ENCODE results near the gene TXNRD2. TPM values are rescaled to one million over a fixed set of nuclear protein-coding genes. Genes with fewer than 3 reads are reported as not detected.

TXNRD2 gene
- total RNA-seq, 6 experiments from 2014 or later: 35.9 to 47.8 (median 44.3) TPM

GRCh38 chr22:19853058-19853878 is 88.3 kb downstream of the TXNRD2 start:
- intact Hi-C loops (cut with DNase I): no loop called here
- peak in 2 of 3 donors; percentile 24 to 56 for DNase-seq
- peak overlapping the region in 1 of 3 donors; percentile 93 for H3K27ac ChIP-seq
- H3K4me1 ChIP-seq: peaks cover 0 to 28% (median 8%) of the 10 kb centered on the region in 4 donors
- TF ChIP-seq CTCF (IDR thresholded peaks at IDR 0.05) (no peak), POLR2A (IDR thresholded peaks at IDR 0.05) (no peak)
- H3K27me3 ChIP-seq: no peaks in the 10 kb centered on the region
- H3K9me3 ChIP-seq: no peaks in the 10 kb centered on the region
- no peak for ATAC-seq
- peak overlapping the region; percentile 55 to 98 (median 93) for H3K4me3 ChIP-seq
- WGBS (ENCODE audit: insufficient coverage, low coverage, low lambda C conversion rate, missing lambda C conversion rate): 50% methylated on average over 3 of the region's 11 CpGs
- H3K36me3 ChIP-seq: peaks cover 0 to 10% (median 3%) of the 10 kb centered on the region in 4 donors

- ATAC-seq: no peak
- H3K36me3 ChIP-seq: peaks cover 0 to 10% (median 3%) of the 10 kb centered on the region in 4 donors
- TF ChIP-seq POLR2A (IDR thresholded peaks at IDR 0.05): no peak
- TF ChIP-seq CTCF (IDR thresholded peaks at IDR 0.05): no peak
- no peaks in the 10 kb centered on the region for H3K9me3 ChIP-seq
- H3K4me1 ChIP-seq: peaks cover 0 to 28% (median 8%) of the 10 kb centered on the region in 4 donors
- no peaks in the 10 kb centered on the region for H3K27me3 ChIP-seq
- WGBS (ENCODE audit: insufficient coverage, low coverage, low lambda C conversion rate, missing lambda C conversion rate): 88% methylated on average over 3 of the region's 12 CpGs
- DNase-seq: peak in 1 of 3 donors; percentile 21
- intact Hi-C loops (cut with DNase I): no loop called here
- H3K27ac ChIP-seq: no peak overlapping the region
- no peak overlapping the region for H3K4me3 ChIP-seq
Measured at GRCh38 chr22:19852177-19852781, 89.3 kb downstream of the TXNRD2 start.

GRCh38 chr22:19851291-19852176 is 90.1 kb downstream of the TXNRD2 start:
- Histone ChIP-seq H3K27ac (no peak overlapping the region), H3K9me3 (no peaks in the 10 kb centered on the region), H3K4me1 (peaks cover 0 to 28% (median 8%) of the 10 kb centered on the region in 4 donors), H3K36me3 (peaks cover 0 to 10% (median 3%) of the 10 kb centered on the region in 4 donors), H3K27me3 (no peaks in the 10 kb centered on the region), H3K4me3 (no peak overlapping the region)
- no peak for TF ChIP-seq POLR2A (IDR thresholded peaks at IDR 0.05)
- no peak for TF ChIP-seq CTCF (IDR thresholded peaks at IDR 0.05)
- intact Hi-C loops (cut with DNase I): no loop called here
- DNase-seq (no peak), ATAC-seq (no peak)
- WGBS (ENCODE audit: insufficient coverage, low coverage, low lambda C conversion rate, missing lambda C conversion rate): 100% methylated on average over 1 of the region's 21 CpGs

GRCh38 chr22:19850763-19851109 is 90.9 kb downstream of the TXNRD2 start:
- Histone ChIP-seq H3K27me3 (no peaks in the 10 kb centered on the region), H3K36me3 (peaks cover 0 to 10% (median 3%) of the 10 kb centered on the region in 4 donors), H3K9me3 (no peaks in the 10 kb centered on the region), H3K4me1 (peaks cover 0 to 23% (median 5%) of the 10 kb centered on the region in 4 donors), H3K4me3 (no peak overlapping the region), H3K27ac (no peak overlapping the region)
- intact Hi-C loops (cut with DNase I): no loop called here
- DNase-seq (no peak), ATAC-seq (no peak)
- no peak for TF ChIP-seq POLR2A (IDR thresholded peaks at IDR 0.05)
- no peak for TF ChIP-seq CTCF (IDR thresholded peaks at IDR 0.05)
- 83% methylated on average over 6 of the region's 9 CpGs for WGBS (ENCODE audit: insufficient coverage, low coverage, low lambda C conversion rate, missing lambda C conversion rate)

All from right lobe of liver (tissue), 6 donors.